AML-193 (cell line): ENCODE measurements around the gene PFKP.

Source experiments
- DNase-seq, 2 experiments: peaks; one replicate each; lab custom pipeline; 2025; lab: John Stamatoyannopoulos, UW

The PFKP gene

DNA sequence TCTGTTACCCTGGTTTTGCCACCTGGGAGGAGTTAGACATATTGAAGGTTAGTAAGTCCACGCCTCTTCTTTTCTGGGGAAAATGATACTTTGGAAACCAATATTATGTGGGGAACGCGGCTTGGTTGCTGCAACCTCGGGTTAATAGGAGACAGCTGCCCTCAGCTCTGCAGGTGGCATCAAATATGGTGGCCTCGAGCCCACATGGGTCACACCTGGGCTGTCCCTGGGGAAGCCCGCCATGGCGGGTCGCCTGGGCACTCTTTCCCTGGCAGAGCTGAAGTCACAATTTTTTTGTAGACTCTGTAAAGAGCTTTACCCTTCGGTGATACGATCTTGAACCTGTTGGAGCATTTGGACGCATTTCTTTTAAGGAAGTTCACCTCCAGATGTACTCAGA is 2.5 kb downstream of the PFKP start:
- no peak for DNase-seq

DNA sequence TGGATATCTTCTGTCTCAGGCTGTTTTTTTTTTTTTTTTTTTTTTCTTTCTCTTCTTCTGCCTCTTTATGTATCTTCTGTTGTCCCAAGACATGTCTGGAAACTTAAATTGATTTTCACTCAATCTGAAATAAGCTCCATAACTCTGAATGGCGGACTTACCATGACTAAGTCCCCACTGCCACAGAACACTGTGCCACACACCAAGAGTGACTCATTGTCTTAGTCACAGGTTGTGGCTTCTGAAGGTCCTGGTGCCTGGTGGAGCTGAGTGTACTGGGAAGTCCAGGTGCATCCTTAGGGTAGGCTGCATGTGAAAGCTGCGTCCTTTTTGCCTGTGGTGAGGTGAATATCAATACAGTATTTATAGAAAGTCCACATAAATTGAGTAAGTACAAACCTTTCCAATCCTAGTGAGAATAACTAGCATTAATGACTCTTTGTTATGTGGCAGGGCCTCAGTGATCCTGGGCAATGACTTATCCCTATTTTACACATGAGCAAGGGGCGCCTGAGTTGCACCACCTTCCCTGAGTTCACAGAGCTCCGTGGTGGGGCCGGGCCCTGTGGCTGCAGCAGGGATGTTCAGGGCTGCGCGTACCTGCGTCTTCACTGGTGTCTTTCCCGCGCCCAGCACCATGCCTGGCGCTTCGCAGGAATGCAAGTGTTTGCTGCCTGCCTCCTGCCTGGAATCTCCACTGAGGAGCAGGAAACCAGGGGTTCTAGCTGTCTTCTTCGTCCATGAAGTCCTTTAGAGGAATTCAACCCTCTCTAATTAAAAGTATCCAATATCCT is 4.3 kb downstream of the PFKP start:
- DNase-seq = no peak

DNA sequence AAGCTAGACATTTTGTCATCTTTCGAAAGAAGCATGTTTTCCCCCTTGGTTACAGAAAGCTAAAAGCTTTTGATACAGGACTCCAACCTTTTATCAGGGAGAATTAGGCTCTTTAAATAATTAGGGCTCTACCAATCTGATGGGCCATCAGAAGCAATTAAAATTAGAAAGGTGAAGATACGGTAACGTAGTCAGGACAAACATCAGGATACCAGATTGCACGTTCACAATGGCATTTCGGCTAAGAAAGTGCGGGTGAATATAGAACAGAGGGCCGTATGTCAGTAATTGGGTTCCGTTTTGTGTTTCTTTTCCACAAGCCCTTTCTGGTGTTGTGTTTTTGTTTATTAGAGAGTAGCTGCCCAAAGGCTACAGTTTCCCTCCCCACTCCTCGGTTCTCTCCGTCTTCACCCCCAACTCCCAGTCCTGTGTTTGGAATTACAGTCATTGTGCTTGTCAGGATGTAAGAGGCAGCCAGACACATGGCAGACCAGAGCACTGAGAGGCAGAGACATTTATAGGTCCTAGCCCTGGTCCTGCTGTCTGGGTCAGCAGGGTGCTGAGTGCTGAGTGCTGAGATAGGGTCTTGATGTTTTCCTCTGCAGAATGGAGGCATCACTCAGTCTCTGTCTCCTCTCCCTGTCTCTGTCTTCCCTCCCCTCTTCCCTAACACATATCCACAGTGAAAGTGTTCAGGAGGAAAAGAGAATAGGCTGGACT is 5.5 kb downstream of the PFKP start:
- no peak for DNase-seq

DNA sequence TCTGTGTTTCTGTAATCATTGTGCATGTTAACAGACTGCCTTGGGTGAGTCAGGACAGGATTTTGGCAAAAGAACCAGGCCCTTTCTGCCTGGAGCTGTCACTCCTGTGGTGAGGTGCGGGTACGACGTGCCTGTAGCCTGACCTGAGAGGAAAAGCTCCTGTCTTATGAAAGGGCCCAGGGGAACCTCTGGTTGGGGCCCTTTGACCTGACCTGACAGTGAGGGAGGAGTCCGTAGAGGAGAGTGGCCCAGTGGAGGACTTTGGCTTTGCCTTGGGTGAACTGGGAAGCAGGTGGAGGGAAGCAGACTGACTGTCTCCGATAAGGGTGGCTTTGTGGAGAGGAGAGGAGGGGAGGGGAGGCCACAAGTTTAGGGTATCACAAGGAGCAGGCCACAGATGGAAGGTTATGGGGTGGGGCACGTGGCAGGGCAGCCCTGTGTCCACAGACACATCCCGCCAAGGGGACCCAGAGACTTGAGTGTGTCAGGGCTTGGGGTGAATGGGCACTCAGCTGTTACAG is 6.9 kb downstream of the PFKP start:
- DNase-seq = no peak

DNA sequence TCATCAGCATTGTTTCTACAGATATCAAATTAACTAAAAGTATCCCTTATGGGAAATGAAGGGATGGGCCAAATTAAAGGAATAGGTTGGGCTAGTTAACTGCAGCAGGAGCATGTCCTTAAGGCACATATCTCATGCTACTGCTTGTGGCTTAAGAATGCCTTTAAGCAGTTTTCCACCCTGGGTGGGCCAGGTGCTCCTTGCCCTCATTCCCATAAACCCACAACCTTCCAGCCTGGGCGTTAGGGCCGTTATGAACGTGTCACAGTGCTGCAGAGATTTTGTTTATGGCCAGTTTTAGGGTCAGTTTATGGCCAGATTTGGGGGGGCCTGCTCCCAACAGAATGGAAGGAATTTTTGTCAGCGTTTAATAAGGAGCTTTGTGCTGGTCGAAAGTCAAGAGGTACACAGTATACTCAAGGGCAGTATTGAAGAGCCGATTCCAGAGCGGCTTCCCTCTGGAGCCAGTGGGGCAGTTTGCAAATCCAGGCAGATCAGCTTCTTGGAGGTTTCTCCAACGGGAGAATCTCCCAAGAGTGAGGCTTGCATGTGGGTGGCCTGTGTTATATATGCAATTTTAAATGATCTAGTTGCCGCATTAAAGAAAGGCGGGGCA is 7.7 kb downstream of the PFKP start:
- DNase-seq = no peak

DNA sequence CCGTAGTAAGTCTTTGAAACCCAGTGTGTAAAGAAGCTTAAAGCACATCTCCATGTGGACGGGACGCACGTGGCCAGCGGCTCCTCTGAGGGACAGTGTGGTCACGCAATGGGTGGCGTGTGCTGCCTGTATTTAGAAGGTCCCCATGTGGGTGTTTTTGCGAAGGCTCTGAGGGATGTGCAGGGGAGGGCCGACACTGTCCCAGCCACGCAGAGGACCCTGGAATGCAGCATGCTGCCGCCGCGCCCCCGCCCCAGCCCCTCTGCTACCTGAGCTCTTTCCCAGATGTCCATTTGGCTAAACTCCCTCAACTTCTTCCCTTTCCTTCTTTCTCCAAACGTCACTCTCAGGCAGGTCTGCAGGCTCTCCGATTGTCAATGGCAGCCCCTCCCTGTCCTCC is 8.8 kb downstream of the PFKP start:
- DNase-seq = no peak

DNA sequence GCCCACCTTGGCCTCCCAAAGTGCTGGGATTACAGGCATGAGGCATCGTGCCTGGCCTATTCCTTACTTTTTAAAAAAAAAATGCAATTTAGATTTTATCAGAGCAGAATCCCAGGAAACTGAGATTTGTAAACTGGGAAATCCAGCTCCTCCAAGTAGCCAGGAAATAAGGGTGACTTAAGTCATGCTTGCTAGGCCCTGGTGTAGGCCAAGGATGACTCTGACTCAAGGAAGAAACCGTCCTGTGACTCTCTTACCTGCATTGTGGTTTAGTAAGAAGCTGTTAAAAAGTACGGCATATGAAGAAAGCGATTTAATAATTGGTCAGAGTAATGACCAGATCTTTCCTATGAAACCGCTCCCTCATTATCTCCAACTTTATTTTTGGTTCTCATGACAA is 10.2 kb downstream of the PFKP start:
- DNase-seq = no peak

DNA sequence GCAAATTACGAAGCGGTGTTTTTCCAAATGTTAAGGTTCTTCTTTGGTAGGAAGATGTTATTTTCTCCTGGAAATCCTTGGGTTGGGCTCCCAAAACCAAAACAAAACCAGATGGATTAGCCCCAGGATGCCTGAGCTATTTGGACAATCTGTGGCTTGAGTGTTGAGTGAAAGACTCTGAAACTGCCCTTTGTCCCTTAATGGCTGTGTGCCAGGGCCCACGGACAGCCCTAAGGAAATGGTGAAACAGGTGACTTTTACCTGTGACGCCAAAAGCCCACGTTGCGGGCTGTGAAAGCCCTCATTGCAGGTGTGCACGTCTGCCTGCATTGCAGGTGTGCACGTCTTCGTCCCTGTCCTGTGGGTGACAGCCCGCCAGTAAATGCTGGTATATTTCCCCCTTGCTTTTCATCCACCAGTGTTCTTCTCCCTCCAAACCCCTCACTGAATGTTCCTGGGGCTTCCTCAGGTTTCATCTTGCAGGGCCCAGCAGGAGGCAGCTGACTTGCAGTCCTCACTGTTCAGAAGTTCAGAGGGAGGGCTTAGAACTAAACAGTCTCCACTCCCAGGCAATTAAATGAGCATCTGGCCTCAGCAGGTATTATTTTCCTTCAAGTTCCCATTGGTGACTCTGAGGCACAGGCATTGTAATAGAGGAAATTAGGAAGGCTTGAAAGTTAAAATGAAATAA is 10.7 kb downstream of the PFKP start:
- no peak for DNase-seq

DNA sequence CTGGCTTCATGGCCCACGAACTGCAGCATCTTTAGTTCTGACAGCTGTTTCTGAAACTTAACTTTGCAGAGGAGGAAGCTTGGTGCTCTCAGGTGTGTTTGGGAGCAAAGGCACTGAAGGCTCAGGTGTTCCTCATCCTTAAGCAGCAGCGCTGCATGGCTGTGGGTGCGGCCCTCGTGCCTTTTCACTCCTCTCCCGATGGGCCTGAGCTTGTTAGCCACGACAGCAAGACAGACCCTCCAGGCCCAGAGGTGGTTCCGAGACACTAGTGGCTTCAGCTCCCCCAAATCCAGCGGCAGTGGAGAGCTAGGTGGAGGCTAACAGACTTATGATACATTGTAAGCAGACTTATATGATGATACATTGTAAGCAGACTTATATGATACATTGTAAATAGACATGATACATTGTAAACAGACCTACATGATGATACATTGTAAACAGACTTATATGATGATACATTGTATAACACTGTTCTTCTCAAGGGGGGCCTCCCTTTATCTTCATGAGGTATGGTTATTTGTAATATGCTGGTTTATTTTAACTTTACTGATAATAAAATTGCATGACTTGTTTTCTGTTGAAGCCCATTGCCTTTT is 14.1 kb downstream of the PFKP start:
- DNase-seq = no peak

DNA sequence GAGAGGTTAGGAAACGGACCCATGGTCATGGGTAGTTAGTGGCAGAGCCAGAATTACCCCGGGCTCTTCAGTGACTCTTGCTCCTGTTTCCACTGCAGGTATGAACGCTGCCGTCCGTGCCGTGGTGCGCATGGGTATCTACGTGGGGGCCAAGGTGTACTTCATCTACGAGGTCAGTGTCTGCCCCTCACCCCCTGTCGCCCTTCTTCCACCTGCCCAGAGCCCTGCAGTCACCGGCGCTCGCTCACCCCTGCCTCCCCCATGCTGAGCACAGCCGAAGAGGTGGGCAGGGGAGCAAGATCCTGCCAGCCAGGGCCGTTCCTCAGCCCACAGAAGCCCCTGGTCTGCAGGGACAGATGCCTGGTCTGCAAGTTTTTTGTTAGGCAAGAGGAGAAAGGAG is 14.9 kb downstream of the PFKP start:
- no peak for DNase-seq

DNA sequence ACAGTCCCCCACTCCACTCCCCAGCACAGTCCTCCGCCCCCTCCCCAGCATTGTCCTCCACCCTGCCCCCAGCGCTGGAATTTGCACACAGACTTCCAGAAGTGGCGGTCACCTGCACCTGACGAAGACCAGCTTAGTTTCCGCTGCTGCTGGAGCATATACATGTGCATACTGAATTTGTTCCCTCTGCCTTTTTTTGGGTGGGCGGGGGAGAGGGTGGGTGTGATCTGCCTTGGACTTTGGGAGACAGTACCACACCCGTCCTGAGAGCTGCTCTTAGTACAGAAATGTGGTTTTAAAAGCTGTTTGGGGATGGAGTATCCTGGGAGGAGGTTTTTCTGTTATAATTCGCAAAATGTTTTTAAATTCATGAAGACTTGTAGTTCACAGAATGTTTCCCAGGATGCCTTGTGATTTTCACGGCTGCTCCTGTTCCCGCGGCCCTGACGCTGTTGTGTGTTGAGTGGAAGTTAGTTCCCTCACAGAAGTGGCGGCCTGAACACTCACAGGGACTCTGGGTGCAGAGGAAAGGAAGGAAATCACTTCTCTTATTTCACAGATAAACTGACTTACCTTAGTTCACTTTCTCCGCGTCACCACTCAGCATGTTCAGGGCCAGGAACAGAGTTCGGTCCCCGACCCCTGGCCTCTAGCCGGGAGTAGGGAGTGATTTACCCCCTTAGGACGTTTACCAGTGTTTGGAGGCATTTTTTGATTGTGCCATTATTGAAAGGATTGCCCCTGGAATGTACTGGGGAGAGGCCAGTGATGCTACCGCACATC is 18.6 kb downstream of the PFKP start:
- DNase-seq = no peak

DNA sequence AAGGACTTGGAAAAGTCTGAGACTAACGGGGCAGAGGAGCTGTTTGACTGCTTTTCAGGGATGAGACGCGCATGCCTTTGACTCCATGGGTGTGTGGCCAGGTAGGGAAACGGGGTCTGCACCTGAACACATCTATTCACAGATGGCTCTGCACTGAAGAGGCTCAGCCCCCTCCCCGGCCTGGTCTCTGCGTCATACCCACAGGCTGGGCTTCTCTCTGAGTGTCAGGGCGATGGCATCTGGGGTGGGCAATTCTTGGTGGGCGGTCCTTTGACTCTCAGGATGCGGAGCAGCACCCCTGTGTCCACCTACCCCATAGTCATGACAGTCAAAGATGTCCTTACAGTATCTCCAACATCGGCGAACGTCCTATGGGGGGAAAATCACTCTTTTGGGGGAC is 23.0 kb downstream of the PFKP start:
- no peak for DNase-seq

DNA sequence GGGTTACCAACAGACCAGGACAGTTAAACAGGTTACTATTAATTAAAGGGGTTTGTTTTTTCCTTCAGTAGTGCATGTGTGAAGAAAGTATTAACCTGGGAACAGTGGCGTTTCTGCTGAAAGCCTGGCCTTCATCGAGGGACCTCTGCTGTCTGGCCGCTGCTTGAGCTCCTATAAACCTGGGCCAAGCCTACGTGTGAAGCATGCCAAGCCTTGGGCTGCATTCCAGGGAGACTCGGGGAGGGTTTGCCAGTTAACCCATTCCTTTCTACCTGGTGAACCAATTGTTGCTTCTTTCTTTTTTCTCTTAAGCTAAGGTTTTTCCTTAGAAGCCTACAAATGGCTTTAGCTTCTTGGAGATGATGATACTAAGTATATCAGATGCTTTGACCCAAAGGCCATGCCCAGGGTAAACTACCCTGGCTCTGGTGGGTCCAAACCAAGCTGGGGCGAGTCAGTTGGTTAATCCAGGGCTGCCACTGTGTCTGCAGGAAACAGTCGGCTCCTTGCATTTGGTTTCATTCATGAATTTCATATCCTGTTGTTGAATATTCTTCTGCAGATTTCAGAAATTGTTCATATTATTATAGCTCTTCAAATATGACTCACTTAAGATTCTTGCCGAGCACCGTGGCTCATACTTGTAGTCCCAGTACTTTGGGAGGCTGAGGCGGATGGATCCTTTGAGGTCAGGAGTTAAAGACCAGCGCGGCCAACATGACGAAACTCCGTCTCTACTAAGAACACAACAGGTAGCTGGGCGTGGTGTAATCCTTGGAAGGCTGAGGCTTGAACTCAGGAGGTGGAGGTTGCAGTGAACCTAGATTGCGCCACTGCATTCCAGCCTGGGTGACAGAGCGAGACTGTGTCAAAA is 23.8 kb downstream of the PFKP start:
- DNase-seq = no peak

DNA sequence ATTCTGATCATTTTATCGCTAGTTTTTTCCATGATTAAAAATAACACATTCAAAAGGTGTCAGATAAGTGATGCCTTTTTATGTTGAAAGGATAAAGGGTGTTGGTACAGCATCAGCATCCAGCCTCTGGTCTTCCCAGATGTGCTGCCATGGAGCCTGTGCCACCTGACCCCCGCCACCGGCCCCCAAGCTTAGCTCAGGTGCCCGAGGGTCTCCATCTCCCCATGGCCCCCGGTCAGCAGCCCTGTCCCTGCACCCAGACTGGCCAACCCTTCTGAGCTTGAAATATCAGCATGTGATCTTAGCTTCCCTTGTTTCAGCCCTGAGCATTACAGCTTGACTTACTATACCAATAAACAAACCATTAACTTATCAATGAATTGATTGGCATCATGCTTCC is 24.6 kb downstream of the PFKP start:
- DNase-seq = no peak

DNA sequence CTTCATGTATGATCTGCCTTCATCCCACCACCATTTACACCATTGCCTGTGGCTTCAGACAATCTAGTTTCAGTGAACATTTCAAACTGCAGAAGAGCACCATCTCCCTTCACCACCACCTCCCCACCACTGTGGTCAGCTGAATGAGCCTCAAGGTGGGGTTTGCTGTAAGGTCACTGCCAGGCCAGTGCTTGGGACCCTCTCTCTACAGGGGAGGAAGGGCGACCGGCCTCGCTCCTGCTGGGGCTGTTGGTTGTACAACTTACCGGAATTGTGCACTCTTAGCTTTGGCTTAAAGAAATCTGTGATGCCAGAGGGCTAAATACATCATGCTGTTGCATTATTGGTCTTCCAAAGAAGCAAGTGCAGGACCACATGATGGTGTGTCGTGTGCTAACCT is 26.6 kb downstream of the PFKP start:
- DNase-seq = no peak

DNA sequence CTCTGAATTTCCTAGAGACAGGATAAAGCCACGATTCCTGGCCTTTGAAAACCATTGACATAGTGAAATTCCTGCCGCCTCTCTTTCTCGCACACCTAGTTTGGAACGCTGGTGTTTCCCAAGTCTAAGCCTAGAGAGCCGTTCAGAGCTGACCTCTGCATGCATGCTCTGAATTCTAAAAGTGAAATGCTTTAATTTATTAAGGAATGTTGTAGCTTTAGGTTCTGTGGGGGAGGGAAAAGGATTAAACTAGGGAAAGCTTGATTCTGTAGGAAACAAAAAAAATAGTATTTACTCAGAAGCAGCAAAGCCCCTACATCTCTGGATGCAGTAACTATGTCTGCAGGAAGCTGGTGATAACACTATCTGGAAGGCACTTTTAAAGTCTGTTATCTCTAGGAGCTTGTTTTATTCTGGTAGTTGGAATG is 27.3 kb downstream of the PFKP start:
- DNase-seq = no peak

DNA sequence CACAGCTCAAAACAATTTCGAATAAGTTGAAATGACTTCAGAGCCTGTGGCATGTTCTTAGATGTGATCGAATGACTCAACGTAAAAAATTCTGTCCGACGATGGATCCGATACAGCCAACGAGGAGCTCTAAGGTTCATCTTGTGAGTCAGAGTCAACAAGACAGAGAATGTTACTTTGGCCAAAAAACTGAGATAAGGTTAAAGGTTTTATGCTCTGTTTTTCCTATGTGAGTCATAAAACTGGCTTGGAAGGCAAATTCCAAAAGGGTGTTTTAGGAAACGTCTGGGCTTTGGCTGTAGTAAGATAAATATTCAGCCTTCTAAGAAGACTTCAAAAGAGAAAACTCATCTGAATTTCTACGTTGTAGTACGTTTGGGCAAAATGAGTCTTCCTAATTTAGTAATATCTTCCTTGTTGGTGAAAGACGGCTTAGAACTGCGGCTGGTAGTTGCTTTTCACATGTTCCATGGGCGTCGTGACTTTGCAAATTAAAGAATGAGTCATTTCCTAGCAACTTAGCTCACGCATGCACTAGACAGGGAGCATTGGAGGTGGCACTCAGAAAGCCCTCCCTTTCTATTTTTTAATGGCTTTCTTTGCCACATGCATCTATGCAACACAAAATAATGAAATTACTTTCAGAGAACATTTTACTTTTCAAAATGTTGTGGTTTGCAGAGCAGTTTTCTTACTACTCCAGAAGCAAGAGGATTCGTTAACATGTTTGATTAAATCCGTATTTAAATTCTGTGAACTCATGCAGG is 28.2 kb downstream of the PFKP start:
- DNase-seq = peak; percentile 93

DNA sequence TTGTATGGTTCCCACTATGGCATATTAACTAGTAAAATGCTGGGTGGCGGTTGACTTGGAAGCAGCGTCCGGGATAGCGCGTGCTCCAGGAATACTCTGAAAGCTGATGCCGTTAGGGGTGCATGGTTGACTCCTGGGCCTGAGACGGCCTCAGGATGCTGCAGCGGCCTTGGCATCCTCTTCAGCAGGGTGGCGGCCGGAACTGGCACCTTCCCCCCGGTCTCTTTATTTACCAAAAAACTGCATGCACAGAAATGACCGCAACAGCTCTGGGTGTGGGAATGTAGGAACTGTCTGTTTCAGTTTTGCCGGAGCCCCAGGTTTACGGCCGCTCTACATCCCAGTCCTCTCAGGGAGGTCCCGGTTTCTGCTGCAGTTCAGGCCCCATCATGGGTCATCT is 28.8 kb downstream of the PFKP start:
- no peak for DNase-seq

DNA sequence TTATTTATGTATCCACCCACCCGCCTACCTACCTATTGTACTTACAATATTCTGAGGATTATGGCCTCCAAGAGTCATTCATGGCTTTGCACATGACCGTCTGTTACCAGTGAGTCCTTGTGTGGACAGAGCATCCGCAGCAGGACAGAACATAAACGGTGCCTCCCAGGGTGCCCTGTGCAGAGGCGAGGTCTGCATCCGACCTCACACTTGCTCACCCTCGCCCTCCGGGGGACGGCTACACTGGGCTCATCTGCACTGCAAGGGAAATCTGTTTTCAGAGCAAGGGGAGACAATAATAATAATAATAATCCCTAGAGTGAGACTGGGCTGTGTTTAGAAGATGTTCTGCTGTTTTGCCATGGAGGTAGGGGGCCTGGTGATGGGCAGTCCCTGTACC is 29.8 kb downstream of the PFKP start:
- no peak for DNase-seq
